HG03064 (cell line): ENCODE results near the gene DGCR8.

ENCODE experiments used
- ATAC-seq: cut with Tn5 transposase; IDR thresholded peaks from one replicate; pipeline ENCODE4 v1.9.1; 2021; ENCODE audit warnings: low read depth; ENCODE audit not compliant: unreplicated experiment

The DGCR8 gene

GRCh38 chr22:20079745-20080444 lies at the start of gene DGCR8:
Gene DGCR8 (plus strand): TSS chr22:20080241. CDS start chr22:20085964, 5,723 bp downstream.
- ATAC-seq: peak; percentile 57

GRCh38 chr22:20031732-20032406 lies 48.2 kb upstream of the DGCR8 start:
- ATAC-seq: no peak

- no peak for ATAC-seq
Observed at GRCh38 chr22:20032407-20032991, 47.5 kb upstream of the DGCR8 start.

- no peak for ATAC-seq
Observed at GRCh38 chr22:20033045-20033706, 46.9 kb upstream of the DGCR8 start.

GRCh38 chr22:20034143-20034542 lies 45.9 kb upstream of the DGCR8 start:
- no peak for ATAC-seq

- ATAC-seq: no peak
Observed at GRCh38 chr22:20035375-20036083, 44.5 kb upstream of the DGCR8 start.

GRCh38 chr22:20036084-20036482 lies 44.0 kb upstream of the DGCR8 start:
- ATAC-seq: no peak

GRCh38 chr22:20036535-20037392 lies 43.3 kb upstream of the DGCR8 start:
- ATAC-seq: no peak

- no peak for ATAC-seq
Observed at GRCh38 chr22:20037419-20037818, 42.6 kb upstream of the DGCR8 start.

GRCh38 chr22:20038574-20038973 lies 41.5 kb upstream of the DGCR8 start:
- no peak for ATAC-seq

- ATAC-seq: no peak
Observed at GRCh38 chr22:20039683-20040325, 40.2 kb upstream of the DGCR8 start.

GRCh38 chr22:20040327-20041200 lies 39.5 kb upstream of the DGCR8 start:
- no peak for ATAC-seq

GRCh38 chr22:20043057-20043996 lies 36.7 kb upstream of the DGCR8 start:
- no peak for ATAC-seq

GRCh38 chr22:20043997-20044342 lies 36.1 kb upstream of the DGCR8 start:
- no peak for ATAC-seq

- no peak for ATAC-seq
Observed at GRCh38 chr22:20044495-20045151, 35.4 kb upstream of the DGCR8 start.

- ATAC-seq: no peak
Observed at GRCh38 chr22:20046730-20047129, 33.3 kb upstream of the DGCR8 start.

GRCh38 chr22:20051927-20052308 lies 28.1 kb upstream of the DGCR8 start:
- no peak for ATAC-seq
